Left ventricle myocardium inferior (tissue), 1 donor: ENCODE results near the gene KCNJ5. TPM values are rescaled to one million over a fixed set of nuclear protein-coding genes. Genes with fewer than 3 reads are reported as not detected.

ENCODE experiments used
- DNase-seq: peaks from one replicate; pipeline ENCODE4 v3.0.0-alpha.2; 2020
- H3K27ac ChIP-seq: fragments of 200-600 bp; replicated peaks from 2 replicates; pipeline ENCODE4 v1.8.0; 2021
- H3K27me3 ChIP-seq: fragments of 200-600 bp; 2 replicates; pipeline ENCODE4 v1.8.0; 2021; ENCODE audit warnings: low read depth
- H3K36me3 ChIP-seq: fragments of 200-600 bp; 2 replicates; pipeline ENCODE4 v1.8.0; 2021
- H3K4me1 ChIP-seq: fragments of 200-600 bp; 2 replicates; pipeline ENCODE4 v1.8.0; 2021
- H3K4me3 ChIP-seq: fragments of 200-600 bp; 2 replicates; pipeline ENCODE4 v1.8.0; 2021; ENCODE audit warnings: mild to moderate bottlenecking, moderate library complexity
- H3K9me3 ChIP-seq: fragments of 200-600 bp; replicated peaks from 2 replicates; pipeline ENCODE4 v1.8.0; 2021
- CTCF ChIP-seq: fragments of 200-600 bp; IDR thresholded peaks from 2 replicates; pipeline ENCODE4 v1.8.0; 2021; ENCODE audit warnings: antibody characterized with exemption, mild to moderate bottlenecking, borderline replicate concordance
- intact Hi-C: fragments of 100-400 bp; cut with micrococcal nuclease; formaldehyde crosslinking; loops from one replicate; pipeline ENCODE4 v1.11.0; 2022
- total RNA-seq: library from RNA; stranded (reverse); fragmentation: NEBNext Ultra II Directional; extraction: Animal tissue kit (Norgen Biotek cat#: 25700); gene quantifications from one replicate; pipeline ENCODE4 v1.2.1, GENCODE V29; 2021
- donor health status: DM: no; HTN: yes; CAD: no; lungs with severe emphysema.

Gene KCNJ5
- total RNA-seq, 1 donor from 2014 or later, result 5.4 TPM

- H3K27ac ChIP-seq, result no peak overlapping the region
- peaks cover 15% of the 10 kb centered on the region for H3K27me3 ChIP-seq
- no peak overlapping the region for H3K4me3 ChIP-seq
- H3K36me3 ChIP-seq, result no peaks in the 10 kb centered on the region
- no peak for DNase-seq
- peaks cover 3% of the 10 kb centered on the region for H3K4me1 ChIP-seq
- no peaks in the 10 kb centered on the region for H3K9me3 ChIP-seq
- TF ChIP-seq CTCF, result no peak
- intact Hi-C loops, result no loop called here
These were observed 62.0 kb downstream of the KCNJ5 start for GRCh38 chr11:128953151-128953550.

GRCh38 chr11:128955636-128956035 is 64.5 kb downstream of the KCNJ5 start:
- no peak for TF ChIP-seq CTCF
- peaks cover 29% of the 10 kb centered on the region for H3K27me3 ChIP-seq
- no peaks in the 10 kb centered on the region for H3K36me3 ChIP-seq
- H3K4me3 ChIP-seq, result no peak overlapping the region
- no peak overlapping the region for H3K27ac ChIP-seq
- no peaks in the 10 kb centered on the region for H3K9me3 ChIP-seq
- H3K4me1 ChIP-seq, result no peaks in the 10 kb centered on the region
- DNase-seq, result no peak
- intact Hi-C loops, result loop anchor here (2.0 kb wide), 1 partner anchor 71 kb away; no protein-coding TSS in a partner anchor

GRCh38 chr11:128956401-128957201 is 65.4 kb downstream of the KCNJ5 start:
- no peaks in the 10 kb centered on the region for H3K9me3 ChIP-seq
- H3K4me3 ChIP-seq, result no peak overlapping the region
- intact Hi-C loops, result loop anchor here (2.0 kb wide), 1 partner anchor 72 kb away; no protein-coding TSS in a partner anchor
- TF ChIP-seq CTCF, result peak; percentile 77
- H3K36me3 ChIP-seq, result no peaks in the 10 kb centered on the region
- H3K27me3 ChIP-seq, result peaks cover 29% of the 10 kb centered on the region
- no peak for DNase-seq
- no peaks in the 10 kb centered on the region for H3K4me1 ChIP-seq
- no peak overlapping the region for H3K27ac ChIP-seq

- DNase-seq, result no peak
- intact Hi-C loops, result loop anchor here (2.0 kb wide), 1 partner anchor 72 kb away; no protein-coding TSS in a partner anchor
- Histone ChIP-seq H3K4me1 (no peaks in the 10 kb centered on the region), H3K4me3 (no peak overlapping the region), H3K27ac (no peak overlapping the region), H3K9me3 (no peaks in the 10 kb centered on the region), H3K27me3 (peaks cover 29% of the 10 kb centered on the region), H3K36me3 (no peaks in the 10 kb centered on the region)
- TF ChIP-seq CTCF, result no peak
These were observed 66.0 kb downstream of the KCNJ5 start for GRCh38 chr11:128957202-128957482.

- no peak for DNase-seq
- Histone ChIP-seq H3K27ac (no peak overlapping the region), H3K27me3 (peaks cover 24% of the 10 kb centered on the region), H3K4me3 (no peak overlapping the region), H3K9me3 (no peaks in the 10 kb centered on the region), H3K36me3 (no peaks in the 10 kb centered on the region), H3K4me1 (no peaks in the 10 kb centered on the region)
- no peak for TF ChIP-seq CTCF
- intact Hi-C loops, result no loop called here
These were observed 70.5 kb downstream of the KCNJ5 start for GRCh38 chr11:128961645-128962044.
